ENCODE results near the gene SLC6A11. TPM values are rescaled to one million over a fixed set of nuclear protein-coding genes. Genes with fewer than 3 reads are reported as not detected.

The SLC6A11 gene
- total RNA-seq, 1 donor from 2014 or later, result 3.2 TPM

DNA sequence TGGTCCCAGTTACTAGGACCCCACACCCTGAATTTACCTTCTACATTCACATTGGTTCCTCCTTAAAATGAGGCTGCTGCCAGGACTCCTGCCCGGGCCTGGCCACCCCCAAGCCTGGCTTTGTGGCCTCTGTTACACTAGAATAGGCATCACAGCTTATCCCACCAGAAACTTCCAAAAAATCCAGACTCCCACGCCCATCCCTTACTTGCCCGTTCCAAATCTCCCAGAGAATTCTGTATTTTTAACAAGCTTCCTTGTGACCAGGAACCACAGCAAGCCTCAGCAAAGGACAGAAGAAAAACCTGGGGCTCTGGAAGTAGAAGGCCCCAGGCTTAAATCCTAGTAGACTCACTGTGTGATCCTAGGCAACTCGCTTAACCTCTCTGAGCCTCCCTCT is 140.5 kb downstream of the SLC6A11 start:
- Histone ChIP-seq H3K27me3 (ENCODE audit: control insufficient read depth, insufficient read depth, low read length) (peaks cover 12% of the 10 kb centered on the region), H3K4me3 (ENCODE audit: low read depth, low read length) (no peak overlapping the region), H3K36me3 (ENCODE audit: control insufficient read depth, insufficient read depth, low read length) (no peaks in the 10 kb centered on the region)
- FAIRE-seq, result no peak
- no peak for DNase-seq (ENCODE audit: low read depth)
- TF ChIP-seq, protein P1, sequence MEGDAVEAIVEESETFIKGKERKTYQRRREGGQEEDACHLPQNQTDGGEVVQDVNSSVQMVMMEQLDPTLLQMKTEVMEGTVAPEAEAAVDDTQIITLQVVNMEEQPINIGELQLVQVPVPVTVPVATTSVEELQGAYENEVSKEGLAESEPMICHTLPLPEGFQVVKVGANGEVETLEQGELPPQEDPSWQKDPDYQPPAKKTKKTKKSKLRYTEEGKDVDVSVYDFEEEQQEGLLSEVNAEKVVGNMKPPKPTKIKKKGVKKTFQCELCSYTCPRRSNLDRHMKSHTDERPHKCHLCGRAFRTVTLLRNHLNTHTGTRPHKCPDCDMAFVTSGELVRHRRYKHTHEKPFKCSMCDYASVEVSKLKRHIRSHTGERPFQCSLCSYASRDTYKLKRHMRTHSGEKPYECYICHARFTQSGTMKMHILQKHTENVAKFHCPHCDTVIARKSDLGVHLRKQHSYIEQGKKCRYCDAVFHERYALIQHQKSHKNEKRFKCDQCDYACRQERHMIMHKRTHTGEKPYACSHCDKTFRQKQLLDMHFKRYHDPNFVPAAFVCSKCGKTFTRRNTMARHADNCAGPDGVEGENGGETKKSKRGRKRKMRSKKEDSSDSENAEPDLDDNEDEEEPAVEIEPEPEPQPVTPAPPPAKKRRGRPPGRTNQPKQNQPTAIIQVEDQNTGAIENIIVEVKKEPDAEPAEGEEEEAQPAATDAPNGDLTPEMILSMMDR (IDR thresholded peaks at IDR 0.05; ENCODE audit: insufficient read depth, low read length, severe bottlenecking), result no peak

DNA sequence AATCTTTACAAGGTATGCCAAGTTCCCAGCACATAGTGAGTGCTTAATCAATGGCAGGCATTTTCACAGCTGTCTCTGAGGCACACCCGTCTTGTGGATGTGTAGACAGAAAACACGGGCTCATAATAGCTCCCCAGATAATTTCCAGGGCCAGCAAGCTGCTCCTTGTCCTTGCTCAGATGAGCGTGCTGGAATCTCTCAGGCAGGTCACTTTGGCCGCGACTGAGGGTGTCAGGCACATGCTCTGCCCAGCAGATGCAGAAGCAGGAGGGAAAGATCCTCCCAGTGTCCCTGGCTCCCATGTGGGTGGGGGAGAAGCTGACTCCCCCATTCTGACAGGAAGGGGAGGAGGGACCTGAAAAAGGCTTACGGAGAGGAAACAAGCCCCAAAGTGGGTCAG is 141.0 kb downstream of the SLC6A11 start:
- FAIRE-seq, result no peak
- H3K27me3 ChIP-seq (ENCODE audit: control insufficient read depth, insufficient read depth, low read length), result peaks cover 15% of the 10 kb centered on the region
- TF ChIP-seq, protein P1 (IDR thresholded peaks at IDR 0.05; ENCODE audit: insufficient read depth, low read length, severe bottlenecking), result no peak
- no peaks in the 10 kb centered on the region for H3K36me3 ChIP-seq (ENCODE audit: control insufficient read depth, insufficient read depth, low read length)
- no peak for DNase-seq (ENCODE audit: low read depth)
- H3K4me3 ChIP-seq (ENCODE audit: low read depth, low read length), result no peak overlapping the region

DNA sequence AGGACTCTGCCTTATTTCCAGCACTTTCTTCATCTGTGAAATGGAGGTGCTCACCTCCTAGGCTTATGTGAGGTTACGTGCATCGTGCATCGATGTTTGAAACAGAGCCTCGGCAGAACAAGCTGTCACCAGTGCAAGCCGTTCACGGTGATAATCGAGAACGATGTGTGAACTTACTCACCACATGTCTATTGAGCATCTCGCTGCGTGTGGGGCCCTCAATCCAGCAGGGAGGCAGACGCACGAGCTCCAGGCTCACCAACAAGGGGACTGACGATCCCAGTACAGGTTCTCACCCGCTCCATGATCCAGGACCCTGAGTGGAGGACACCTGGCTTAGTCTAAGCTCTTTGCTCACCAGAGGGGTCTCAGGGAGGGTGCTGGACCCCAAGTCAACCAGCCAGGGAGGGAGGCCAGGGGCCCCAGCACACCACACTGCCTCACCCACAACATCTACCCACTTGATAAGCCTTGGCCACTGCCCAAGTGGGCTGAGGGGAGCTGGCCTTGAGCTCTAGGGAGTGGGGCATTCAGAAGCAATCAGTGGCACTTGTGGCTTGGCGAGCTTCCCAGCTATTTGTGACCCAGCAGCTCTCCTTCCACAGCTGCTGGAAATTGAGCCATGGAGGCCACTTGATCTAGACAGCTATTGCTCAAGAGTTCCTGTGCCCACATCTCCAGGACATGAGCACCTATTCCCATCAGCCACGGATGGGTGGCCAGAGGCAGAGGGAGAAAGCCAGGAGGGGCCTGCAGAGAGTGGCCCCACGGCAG is 142.1 kb downstream of the SLC6A11 start:
- no peak for DNase-seq (ENCODE audit: low read depth)
- FAIRE-seq, result no peak
- no peaks in the 10 kb centered on the region for H3K36me3 ChIP-seq (ENCODE audit: control insufficient read depth, insufficient read depth, low read length)
- H3K27me3 ChIP-seq (ENCODE audit: control insufficient read depth, insufficient read depth, low read length), result peaks cover 15% of the 10 kb centered on the region
- TF ChIP-seq, protein P1 (IDR thresholded peaks at IDR 0.05; ENCODE audit: insufficient read depth, low read length, severe bottlenecking), result no peak
- H3K4me3 ChIP-seq (ENCODE audit: low read depth, low read length), result no peak overlapping the region

DNA sequence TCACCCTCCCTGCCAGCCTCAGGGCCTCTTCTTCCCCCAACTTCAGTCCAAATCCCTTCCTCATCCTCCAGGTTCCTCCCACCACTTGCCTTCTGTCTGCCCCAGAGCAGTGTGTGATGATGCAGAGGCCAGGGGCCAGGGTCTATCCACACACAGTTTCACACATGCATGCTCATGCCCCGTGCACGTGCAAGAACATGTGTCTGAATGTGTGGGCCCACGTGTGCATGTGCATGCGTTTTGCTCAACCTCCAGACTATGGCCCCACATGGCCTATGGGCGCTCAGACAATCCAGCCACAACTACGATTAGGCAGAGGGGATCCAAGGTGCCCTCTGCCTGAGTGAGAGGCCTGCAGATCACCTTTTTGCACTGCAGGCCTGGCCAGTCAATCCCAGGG is 144.2 kb downstream of the SLC6A11 start:
- FAIRE-seq (no peak), DNase-seq (ENCODE audit: low read depth) (no peak)
- Histone ChIP-seq H3K27me3 (ENCODE audit: control insufficient read depth, insufficient read depth, low read length) (peaks cover 13% of the 10 kb centered on the region), H3K4me3 (ENCODE audit: low read depth, low read length) (no peak overlapping the region), H3K36me3 (ENCODE audit: control insufficient read depth, insufficient read depth, low read length) (no peaks in the 10 kb centered on the region)
- TF ChIP-seq, protein P1 (IDR thresholded peaks at IDR 0.05; ENCODE audit: insufficient read depth, low read length, severe bottlenecking), result no peak

DNA sequence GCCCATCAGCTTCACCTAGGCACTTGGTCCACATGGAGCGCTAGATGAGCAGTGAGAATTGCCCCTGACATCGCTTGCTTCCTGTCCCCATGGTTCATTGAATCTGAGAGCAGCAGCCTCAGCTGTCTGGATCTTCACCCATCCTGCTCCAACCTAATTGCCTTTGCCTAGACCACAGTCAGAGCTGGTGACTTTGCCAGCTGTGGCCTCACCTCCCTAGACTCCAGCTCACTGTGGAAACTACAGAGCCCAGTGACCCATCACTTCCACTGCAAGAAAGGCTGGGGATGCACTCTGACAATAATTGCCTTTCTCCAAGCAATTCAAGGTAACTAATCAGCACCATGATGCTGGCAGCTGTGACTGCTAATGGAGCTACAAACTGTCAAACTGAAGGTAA is 145.9 kb downstream of the SLC6A11 start:
- TF ChIP-seq, protein P1 (IDR thresholded peaks at IDR 0.05; ENCODE audit: insufficient read depth, low read length, severe bottlenecking), result no peak
- Histone ChIP-seq H3K36me3 (ENCODE audit: control insufficient read depth, insufficient read depth, low read length) (no peaks in the 10 kb centered on the region), H3K27me3 (ENCODE audit: control insufficient read depth, insufficient read depth, low read length) (peaks cover 13% of the 10 kb centered on the region), H3K4me3 (ENCODE audit: low read depth, low read length) (no peak overlapping the region)
- DNase-seq (ENCODE audit: low read depth), result no peak
- FAIRE-seq, result no peak
